GM19395 (cell line): ENCODE results near the gene IL17RD.

Experiments used
- ATAC-seq: cut with Tn5 transposase; IDR thresholded peaks from one replicate; pipeline ENCODE4 v1.9.1; 2021; ENCODE audit warnings: mild to moderate bottlenecking, moderate library complexity; ENCODE audit not compliant: unreplicated experiment

IL17RD gene

DNA sequence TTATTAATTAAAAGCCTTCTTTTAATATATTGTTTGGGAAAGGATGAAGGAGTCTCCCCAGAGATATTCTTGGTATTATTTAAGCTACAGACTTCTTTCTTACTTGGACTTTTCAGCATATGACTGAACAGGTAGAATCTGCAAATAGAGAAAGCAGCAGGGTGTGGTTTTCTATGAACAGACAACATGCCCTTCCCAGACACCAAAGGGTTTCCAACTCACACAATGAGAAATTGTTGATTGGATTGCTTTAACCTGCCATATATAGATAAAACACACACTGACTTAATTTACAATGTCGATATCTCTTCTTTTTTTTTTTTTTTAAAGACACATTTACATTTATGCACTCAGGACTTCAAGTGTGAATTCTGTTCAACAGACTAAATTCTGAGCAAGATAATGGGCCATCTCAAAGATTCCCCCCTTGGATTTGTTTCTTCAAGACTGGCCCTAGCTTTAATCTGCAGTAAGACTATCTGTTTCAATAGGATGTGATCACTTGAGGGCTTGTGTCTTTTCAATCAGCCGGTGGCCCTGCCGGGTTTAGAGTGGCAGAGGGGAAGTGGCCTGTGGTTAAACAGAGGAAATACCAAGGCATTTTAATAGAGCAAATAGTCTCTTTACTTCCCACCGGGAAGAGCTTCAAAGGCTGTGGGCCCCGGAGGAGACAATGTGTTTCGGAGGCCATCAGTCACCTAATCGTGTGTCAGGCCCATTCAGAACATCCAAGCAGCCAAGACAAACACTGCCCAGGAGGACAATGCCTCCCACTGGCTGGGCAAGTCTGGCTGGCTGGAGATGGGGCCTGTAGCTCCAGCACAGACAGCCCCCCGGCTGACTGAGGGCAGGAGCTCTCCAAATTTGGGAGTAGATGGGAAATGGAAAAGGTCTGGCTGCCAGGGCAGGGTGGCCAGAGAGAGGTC, 6.1 kb downstream of the IL17RD start:
- no peak for ATAC-seq

DNA sequence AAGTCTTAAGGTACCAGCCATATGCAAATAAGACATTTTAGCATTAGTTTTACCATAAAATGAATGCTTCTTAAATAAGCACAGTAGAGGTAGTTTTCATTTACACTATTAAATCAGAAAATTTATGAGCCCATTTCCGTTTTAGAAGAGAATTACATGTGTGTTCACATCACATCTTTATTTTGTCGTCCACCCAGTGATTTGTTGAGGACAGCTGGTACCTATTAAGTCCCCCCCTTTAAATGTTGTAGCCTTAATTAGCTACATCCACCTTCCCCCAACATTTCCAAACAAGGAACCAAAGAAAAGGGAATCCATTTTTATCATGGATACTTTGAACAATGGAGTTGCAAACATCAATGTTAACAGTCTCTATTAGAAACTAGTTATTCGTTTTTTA, 6.8 kb downstream of the IL17RD start:
- no peak for ATAC-seq

DNA sequence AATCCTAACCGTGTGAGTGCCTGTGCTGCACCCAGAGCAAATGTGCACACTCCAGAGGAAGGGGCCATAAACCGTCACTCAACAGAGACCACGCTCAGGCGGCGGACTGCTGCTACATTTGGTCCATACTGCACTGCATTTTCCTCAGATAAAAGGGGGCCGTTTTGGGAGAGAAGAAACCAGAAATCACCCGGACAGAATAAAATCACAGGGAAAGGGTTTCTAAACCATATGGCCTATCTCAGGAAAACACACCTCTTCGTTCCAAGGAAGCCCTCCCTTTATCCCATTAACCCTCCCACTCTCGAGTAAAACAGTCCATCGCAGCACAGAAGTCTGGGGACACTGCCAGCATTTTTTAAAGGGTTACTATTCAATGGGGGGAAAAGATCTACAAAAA, 7.6 kb downstream of the IL17RD start:
- ATAC-seq: no peak

DNA sequence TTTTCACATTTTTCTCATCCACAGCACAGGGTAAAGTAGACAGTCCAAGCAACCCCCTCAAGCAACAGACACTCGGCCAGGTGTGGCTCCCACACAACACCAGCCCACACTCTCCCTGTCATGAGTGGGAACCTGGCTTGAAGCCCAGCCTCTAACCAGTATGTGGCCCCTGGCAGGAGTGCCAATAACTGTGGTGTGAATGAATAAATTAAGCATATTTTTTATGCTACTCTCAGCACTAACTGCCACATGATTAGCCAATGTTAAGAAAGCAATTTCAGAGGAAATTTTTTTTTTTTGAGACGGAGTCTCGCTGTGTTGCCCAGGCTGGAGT, 9.9 kb downstream of the IL17RD start:
- ATAC-seq: no peak

DNA sequence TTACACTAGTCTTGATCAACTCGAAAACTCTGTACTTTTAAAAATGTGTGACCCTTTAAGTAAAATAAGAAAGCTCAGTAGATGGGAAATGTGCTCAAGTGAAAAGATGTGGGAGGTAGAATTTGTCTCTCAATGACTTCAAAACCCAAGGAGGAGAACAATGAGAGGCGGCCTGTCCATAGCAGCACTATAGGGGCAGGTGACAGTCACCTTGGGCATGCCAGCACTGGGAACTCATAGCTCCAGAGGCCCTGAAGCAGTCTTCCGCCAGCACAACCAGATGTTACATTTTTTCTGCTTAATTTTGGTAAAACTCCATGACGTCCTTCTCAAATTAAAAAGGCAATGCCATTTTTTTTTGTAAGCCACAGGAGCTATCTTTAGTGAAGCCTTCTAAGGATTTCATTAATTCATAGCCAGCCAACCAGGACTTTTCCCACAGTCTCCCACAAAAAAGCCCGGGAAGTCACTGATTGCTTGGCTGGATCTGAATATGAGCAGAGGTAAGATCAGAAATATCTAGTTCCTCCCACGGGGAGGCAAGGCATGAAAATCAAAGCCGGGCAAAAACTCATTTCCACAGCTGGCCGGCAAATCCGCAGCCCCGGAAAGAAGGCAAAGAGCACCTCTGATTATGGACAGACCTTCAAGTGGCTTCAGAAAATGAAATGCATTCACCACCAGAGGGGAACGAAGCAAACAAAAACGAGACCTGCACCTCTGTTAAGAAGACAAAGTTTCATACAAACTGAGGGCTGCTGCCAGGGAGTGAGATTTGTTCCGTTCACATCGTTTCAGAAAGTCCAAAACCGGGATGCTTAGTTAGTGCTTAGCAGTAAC, 10.5 kb downstream of the IL17RD start:
- ATAC-seq: no peak

DNA sequence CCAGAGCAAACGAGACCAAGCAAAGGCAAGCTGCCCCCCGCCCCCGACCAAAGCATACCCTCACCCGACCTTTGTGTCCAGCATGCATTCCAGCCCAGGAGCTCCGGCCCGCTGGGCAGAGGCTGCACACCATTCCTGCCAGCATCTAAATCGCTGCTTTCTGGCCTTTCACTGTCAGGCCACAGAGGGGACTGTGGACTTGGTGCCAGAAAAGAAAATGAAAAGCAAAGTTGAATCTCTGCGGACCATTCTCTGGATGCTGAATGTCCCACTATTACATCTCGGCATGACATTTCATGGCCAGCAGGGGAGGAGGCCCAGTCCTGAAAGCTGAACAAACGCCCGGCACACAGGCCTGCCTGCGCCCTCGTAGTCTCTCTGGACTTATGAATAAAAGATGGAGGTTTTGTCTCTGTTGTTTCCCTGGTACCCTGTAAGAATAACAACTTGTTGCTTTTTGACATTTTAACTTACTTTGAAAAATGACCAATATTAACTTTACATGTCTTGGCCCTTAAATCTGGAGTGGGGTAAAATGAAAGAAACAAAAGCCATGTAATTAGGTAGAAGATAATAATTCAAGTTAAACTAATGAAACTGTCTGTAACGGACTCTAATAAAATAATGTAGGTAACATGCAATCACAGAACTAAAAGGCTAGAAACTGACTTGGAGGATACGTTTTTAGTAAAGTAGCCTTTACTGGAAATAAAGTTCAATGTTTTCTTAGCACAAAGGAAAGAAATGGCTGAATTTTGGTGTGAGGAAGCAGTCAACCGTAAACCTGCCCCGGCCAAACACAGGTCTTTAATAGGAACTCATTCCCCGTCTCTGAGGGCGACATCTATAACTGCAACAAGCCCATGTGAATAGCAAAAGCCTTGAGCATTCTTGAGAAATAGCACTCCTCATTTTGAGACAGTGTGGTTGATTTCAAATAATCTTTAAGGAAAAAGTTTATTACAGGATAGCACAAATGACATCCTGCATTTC, 12.7 kb downstream of the IL17RD start:
- ATAC-seq: no peak

DNA sequence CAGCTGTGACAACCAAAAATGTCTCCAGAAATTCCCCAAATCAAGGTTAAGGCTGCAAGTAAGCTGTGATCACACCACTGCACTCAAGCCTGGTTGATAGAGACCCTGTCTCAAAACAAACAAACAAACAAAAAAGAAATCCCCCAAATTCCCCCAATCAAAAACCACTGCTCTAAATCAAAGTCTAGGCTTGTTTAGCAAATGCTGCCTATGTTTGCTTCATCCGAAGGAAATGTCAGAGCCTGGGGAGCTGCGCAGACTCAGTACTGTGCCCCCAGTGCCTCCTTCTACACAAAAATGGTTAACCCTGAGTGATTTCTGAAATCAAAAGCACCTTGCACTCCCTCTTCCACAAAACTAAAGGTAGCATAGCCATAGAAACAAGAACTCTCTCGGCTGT, 13.4 kb downstream of the IL17RD start:
- no peak for ATAC-seq

DNA sequence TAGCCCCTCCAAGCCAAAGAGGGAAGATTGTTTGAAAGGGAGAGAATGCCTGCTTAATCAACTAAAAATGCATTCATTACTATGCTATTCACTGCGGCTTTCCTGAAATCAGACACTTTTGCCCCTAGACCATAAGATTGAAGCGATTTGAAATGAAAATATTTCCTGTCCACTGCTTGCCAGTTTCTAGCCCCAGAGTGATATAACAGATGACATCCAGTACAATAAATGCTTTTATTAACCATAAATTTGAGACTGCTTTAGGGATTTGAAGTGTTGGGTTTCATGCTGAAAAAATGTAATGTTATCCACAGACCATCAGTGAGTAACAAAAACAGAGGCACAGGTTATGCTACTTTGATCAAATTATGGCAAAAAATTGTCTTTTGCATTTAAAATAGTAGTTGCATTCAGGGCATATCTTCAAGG, 14.1 kb downstream of the IL17RD start:
- no peak for ATAC-seq

DNA sequence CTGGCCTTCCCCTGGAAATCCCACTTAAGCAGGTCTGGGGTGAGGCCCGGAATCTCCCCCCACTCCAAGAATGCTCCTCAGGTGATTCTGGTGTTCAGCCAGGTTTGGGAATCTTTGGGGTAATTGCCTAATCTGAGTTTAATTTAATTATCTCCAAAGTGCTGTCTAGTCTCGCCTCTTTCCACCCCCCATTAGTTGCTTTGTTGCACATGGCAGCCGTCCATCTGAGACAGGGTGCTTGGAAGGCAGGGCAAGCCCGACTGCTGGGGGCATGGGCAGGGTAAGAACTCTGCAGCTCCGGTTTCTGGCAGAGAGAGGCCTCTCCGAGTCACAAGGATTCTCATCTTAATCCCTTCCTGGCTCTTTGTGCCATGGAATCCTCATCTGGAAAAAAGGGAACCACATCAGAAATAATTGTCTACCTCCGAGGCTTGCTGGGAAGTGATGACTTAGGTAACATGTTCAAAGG, 15.0 kb downstream of the IL17RD start:
- ATAC-seq: no peak

DNA sequence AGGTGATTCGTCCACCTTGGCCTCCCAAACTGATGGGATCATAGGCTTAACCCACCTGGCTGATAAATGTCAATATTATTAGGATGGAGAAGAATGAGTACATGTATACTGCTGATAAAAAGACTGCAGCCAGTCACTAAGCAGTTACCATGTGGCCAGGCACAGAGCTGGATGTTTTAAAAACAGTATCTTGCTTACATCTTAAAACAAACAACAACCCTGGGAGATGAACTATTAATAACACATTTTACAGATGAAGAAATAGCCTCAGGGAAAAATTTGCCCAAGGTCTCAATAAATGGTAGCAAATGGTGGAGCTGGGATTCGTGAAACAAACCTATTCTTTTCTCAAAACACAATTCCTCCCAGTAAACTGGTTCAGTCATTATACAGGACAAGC, 18.1 kb downstream of the IL17RD start:
- no peak for ATAC-seq

DNA sequence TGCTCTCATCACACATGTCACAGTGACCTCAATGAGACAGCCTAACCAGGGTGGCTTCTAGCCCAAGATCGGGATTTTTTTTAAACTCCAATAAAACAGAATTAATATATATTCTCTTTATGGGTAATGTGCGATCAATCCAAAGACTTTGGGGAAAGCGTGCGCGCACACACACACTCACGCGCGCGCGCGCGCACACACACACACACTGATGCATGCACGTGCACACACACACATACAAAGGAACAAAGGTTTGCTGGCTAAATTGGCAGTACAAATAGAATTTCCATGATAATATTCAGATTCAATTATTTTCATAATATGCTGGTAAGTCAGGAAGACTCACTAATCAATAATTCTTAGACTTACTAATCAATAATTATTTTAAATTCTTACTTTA, 19.3 kb downstream of the IL17RD start:
- ATAC-seq: no peak

DNA sequence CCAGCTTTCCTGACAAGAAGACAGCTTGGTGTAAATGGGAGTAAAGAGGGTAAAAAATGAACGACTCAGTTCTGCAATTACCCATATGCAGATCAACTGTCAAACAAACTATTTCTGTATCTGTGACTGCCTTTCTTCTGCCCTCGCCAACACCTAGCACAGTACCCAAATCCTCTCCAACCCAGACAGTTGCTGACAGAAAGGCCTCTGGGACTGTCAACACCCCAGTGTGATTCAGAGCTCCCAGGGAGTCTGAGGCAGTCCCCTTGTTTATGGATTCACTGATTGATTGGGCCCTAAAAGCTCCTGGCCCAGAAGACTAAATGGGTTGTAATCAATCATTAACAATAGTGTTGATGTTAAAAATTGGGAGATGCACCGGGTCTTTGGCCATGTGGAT, 20.2 kb downstream of the IL17RD start:
- no peak for ATAC-seq

DNA sequence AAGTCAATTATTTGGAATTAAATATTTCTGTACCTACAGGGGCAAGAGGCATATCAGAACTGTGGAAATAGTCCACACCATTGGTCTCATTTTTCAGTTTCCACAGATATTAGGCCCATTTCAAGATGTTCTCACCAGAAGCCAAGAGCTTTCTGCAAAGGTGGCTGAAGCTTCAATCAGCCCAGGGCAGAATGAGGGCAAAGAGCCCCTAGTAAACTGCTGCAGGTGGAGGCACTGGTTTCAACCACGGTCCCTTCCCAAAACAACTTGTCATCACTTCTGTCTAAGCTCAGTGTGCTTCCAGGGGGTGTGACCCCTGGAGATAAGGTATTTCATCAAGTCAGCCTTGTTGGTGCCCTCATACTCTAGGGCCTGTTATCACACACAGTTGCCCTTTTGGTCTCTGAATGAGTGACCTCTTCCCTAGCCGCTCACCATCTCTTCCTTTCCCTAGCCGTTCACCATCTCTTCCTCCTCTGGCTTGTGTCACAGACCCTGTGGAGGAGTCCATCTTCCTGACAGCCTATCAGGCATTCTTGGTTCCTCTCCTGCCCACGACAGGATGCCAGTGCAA, 21.2 kb downstream of the IL17RD start:
- ATAC-seq: no peak

DNA sequence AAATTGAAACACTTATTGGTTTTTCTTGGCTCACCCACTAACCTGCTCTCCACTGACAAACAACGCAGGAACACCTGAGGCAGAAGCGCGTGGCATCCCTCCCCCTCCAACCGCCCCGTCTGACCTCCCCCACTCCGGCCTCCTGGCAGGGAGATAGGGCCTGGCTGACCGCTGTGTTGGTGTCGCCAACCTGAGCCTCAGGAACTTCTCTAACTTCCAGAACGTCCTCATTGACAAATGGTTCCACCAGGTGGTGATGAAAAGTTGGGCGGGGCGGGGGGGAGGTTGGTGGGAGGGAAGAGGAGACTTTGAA, 22.8 kb downstream of the IL17RD start:
- no peak for ATAC-seq

DNA sequence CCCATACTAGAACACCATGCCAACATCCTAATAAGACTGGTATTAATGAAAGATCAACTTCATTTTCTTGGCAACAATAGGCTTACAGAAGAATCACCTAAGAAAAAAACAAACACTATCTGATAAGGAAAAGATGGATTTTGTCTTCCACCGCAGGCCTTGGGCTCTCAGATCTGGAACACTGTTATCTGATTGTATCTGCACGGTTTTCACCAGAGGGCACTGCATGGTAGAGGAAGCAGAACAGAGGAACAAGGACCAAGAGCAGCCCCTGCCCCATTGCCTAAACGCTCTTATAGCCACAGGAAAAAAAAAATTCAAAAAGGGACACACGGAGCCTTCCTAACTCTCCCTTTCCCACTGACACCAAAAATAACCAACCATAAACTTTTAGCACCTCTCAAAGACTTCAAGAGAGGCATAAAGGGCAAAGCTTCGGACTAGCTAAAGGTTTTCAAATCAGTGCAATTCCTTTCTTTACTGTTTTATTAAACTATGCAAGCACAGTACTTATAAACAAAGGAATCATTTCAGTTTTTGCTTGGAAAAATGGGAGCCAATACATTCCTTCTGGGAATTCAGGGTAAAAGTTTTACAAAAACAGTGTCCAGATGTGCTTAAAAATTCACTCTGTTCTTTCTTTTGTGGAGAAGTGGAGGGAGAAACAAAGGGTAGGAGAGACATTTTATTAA, 23.3 kb downstream of the IL17RD start:
- ATAC-seq: no peak

DNA sequence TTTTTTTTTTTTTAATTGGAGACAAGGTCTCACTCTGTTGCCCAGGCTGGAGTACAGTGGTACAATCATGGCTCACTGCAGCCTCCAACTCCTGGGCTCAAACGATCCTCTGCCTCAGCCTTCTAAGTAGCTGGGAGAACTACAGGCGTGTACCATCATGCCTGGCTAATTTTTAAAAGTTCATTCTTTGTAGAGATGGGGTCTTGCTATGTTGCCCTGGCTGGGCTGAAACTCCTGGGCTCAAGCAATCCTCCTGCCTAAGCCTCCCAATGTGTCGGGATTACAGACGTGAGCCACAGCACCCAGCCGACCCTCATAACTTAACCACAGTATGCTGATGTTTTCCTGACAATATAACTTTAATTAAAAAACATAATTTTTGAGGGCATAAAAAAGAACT, 24.3 kb downstream of the IL17RD start:
- ATAC-seq: no peak

DNA sequence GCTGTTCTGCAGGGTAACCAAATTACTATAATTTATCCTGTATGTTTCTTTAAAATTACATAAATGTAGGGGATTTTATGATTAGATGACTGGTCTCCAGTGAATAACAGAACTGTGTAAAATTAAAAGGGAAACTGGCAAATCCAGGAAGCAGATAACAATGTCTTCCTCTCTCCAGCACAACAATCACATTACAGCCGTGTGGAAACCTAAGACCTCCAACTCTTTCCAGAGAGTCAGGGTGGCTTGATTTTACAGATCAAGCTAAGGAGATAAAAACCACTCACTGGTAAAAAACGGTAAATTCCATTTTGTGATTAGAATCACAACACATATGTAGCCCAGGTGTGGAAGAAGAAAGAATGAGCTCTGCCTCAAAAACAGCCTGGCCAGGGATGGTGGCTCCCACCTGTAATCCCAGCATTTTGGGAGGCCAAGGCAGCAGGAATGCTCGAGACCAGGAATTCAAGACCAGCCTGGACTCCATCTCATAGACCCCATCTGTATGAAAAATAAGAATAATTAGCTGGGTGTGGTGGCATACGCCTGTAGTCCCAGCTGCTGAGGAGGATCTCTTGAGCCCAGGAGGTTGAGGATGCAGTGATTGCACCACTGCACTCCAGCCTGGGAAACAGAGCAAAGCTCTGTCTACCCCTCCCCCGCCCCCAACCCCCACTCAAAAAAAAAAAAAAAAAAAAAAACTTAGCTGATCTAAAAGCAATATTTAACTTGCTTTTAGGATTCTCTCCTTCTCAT, 29.0 kb downstream of the IL17RD start:
- ATAC-seq: no peak

DNA sequence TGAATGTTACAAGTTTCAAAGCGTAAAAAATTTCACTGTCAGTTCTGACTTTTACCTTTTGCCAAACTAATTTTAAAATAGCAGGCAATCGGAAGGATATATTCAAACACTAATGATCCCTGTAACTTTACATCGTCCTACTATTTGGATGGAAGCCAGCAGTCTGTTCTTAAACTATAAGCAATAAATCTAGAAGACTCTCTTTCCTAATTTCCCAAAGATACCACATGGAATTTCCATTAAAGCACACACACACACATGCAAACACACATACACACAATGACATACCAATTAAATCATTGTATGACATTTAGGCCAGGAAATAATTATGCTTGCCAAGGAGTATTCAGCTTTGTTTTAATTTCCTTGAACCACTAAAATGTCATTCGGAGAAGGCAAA, 32.0 kb downstream of the IL17RD start:
- ATAC-seq: no peak

DNA sequence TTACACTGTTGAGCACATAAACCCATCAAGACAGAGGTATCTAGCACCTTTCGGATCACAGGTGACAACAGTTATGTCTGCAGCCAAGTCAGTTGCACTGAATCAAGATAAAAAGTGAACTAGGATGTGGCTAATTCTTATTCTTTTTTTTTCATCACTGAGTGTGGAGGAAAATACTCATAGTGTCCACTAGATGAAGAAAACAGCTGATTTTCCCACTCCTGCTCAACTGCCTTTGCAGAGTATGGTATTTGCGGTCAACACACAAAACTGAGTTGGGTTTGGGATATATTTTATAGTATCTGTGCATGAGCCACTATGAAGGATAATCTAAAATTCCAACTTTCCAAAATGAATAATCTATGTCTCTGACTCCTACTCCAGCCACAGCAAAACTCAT, 32.5 kb downstream of the IL17RD start:
- no peak for ATAC-seq
